Ishikawa (cell line): ENCODE data around the gene TPCN2.

ENCODE experiments used
- CEBPB ChIP-seq: IDR thresholded peaks from 2 replicates; pipeline ENCODE4 v1.6.1; 2012
- EP300 ChIP-seq: IDR thresholded peaks from 2 replicates; pipeline ENCODE4 v1.6.1; 2012; ENCODE audit warnings: borderline replicate concordance
- RAD21 ChIP-seq: IDR thresholded peaks from 2 replicates; pipeline ENCODE4 v1.6.1; 2012; ENCODE audit warnings: low read depth
- TAF1 ChIP-seq: IDR thresholded peaks from 2 replicates; pipeline ENCODE4 v1.6.1; 2012; ENCODE audit warnings: low read depth, mild to moderate bottlenecking
- TF ChIP-seq, protein P1 (sequence below): IDR thresholded peaks from 2 replicates; pipeline ENCODE4 v1.6.1; 2012; ENCODE audit warnings: low read depth, mild to moderate bottlenecking

- TF ChIP-seq RAD21 (no peak), EP300 (no peak), CEBPB (no peak), TAF1 (no peak)
- TF ChIP-seq, protein P1, sequence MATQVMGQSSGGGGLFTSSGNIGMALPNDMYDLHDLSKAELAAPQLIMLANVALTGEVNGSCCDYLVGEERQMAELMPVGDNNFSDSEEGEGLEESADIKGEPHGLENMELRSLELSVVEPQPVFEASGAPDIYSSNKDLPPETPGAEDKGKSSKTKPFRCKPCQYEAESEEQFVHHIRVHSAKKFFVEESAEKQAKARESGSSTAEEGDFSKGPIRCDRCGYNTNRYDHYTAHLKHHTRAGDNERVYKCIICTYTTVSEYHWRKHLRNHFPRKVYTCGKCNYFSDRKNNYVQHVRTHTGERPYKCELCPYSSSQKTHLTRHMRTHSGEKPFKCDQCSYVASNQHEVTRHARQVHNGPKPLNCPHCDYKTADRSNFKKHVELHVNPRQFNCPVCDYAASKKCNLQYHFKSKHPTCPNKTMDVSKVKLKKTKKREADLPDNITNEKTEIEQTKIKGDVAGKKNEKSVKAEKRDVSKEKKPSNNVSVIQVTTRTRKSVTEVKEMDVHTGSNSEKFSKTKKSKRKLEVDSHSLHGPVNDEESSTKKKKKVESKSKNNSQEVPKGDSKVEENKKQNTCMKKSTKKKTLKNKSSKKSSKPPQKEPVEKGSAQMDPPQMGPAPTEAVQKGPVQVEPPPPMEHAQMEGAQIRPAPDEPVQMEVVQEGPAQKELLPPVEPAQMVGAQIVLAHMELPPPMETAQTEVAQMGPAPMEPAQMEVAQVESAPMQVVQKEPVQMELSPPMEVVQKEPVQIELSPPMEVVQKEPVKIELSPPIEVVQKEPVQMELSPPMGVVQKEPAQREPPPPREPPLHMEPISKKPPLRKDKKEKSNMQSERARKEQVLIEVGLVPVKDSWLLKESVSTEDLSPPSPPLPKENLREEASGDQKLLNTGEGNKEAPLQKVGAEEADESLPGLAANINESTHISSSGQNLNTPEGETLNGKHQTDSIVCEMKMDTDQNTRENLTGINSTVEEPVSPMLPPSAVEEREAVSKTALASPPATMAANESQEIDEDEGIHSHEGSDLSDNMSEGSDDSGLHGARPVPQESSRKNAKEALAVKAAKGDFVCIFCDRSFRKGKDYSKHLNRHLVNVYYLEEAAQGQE: no peak
These were observed 41.9 kb upstream of the TPCN2 start for GRCh38 chr11:69006816-69007215.
